GM18858 (cell line): Measurements from ENCODE around the gene C11orf24.

Experiments used
- ATAC-seq: cut with Tn5 transposase; IDR thresholded peaks from one replicate; pipeline ENCODE4 v1.9.1; 2021; ENCODE audit not compliant: unreplicated experiment

C11orf24 gene

DNA sequence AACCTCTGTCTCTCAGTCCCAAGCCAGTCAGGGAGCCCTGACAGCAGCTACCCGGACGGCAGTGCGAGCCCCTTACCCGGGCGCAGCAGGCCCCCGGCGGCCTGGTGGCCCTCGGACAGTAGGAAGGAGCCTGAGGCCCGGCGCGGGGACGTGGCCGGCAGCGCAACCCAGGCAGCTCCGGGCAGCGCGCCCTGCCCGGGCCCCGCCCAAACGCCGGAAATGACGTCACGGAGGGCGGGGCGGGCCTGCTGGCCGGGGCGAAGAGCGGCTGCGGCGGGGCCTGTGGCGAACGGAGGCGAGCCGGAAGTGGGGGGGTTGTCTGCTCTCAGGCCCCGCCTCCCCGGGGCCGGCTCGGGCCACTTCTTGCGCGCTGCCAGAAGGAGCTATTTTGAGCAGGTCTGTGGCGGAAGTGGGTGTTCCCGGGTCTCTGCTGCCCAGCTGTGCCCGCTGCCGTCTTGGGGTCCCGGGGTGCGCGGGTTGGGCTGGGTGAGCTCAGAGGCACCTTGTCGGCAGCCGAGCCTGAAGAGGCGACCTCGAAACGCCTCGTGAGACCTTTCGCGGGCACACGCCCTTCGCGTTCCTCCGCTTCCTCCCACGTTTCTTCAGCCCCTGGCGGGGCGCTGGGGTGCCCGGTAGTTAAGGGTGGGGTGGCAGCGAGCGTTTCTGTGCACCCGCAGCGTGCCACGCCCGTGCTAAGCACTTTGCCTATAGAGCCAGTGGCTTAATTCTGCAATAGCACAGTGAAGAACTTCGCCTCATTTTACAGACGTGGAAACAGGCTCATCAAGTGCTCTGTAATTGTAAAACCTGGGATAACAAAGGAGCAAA lies at the start of gene C11orf24:
Gene C11orf24, minus strand, starts transcription at position 193 of the 828 bp plus-strand sequence. CDS start 8,206 bp downstream, outside the sequence.
- ATAC-seq: peak; percentile 44

DNA sequence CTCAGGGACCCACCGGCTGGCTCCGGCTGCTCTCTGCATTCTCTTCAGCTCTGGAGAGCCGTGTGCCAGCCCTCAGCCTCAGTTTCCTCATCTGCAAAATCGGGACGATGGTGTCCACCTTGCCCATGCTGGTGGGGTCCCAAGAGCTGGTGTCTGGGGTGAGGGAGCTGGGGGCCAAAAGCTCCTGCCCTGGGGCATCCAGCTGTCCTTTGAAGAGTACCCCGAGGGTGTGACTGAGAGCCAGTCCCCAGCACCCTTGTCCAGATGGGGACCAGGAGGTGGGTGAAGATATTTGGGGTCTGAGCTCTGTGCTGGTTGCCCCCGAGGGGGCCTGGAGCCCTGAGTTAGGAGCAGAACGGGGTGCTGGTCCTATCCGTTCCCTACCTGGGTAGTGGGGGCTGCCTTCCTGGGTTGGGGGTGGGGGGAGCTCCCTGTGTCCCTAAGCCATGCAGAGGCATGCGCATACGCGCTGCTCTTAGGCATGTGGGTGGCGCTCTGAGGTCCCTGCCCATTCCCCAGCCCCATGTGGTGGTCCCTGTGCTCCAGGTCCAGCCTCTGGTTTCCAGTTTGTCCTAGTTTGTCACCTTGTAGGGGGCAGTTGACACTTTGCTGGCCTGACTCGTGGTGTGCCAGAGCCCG lies 45.5 kb upstream of the C11orf24 start:
- ATAC-seq: no peak

DNA sequence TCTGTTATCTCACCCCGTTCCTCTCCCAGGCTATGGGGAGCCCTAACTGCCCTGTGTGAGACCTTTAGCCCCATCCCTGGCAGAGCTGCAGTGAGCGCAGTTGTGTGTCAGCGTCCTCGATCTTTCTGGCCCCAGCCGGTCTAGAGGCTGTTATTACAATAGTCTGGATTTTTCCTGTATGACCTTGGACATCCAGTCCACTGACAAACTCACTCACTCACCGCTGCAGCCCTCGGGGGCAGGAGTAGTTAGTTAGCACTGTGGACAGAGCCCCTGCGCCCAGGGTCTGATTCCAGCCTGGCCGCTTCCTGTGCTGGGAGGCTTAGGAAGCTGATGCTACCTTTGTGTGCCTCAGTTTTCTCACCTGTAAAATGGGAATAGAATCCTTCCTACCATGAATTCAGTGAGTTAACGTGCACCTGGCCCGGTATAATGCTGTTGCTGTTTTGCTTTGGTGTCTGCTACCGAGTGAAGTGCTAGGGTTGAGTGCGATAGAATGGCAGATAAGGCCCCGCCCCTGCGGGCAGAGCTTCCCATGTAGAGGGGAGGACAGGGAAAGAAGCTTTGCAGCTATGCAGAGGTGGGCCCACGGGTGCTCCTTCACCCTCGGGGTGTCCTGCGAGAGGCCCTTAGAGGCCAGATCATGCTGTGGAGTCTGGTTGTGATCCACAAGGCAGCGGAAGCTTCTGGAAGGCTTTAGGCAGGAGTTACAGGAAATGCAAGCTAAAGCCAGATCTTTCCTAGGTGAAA lies 43.6 kb upstream of the C11orf24 start:
- no peak for ATAC-seq

DNA sequence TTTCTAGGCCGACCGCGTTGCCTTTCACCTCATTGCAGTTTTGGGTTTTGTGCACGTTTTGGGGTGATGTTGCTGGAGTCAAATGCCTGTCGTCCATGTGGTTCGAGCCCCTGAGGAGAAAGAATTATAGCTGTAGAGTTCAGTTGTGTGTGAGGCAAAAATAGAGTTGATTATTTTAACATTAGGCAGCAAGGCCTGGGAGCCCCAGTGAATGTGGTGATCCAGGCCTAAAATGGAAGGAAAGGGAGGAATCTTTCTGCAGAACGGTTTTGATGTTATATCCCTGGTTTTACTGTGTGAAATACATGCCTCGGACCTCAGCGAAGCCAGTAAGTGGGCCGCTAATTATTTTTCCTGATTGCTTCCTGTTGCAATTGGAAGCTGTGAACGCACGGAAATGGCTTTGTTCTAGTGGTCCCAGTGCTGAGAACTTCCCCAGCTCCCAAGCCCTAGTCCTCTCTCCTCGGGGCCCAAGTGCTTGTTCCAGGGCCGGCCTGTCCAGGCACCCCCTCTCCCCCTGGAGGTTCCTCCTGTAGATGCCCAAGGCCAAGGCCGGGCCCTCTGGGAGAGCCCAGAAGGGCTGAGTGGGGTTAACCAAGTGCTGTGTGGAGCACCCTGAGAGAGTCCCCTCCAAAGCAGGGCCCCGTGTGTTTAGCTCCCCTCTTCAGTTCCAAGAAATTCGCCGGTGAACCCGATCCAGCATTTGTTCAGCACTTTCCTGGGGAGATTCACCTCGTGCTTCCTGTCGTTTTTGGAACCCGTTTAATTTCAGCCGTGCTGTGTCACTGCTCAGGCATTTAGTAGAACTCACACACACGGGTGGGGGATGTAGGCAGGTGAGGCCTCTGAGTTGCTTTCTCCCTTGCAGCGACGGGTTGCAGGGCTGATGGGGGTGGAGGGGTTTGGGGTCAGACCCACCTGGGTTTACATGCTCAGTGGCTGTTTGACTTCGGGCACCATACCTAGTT lies 42.7 kb upstream of the C11orf24 start:
- ATAC-seq: no peak

DNA sequence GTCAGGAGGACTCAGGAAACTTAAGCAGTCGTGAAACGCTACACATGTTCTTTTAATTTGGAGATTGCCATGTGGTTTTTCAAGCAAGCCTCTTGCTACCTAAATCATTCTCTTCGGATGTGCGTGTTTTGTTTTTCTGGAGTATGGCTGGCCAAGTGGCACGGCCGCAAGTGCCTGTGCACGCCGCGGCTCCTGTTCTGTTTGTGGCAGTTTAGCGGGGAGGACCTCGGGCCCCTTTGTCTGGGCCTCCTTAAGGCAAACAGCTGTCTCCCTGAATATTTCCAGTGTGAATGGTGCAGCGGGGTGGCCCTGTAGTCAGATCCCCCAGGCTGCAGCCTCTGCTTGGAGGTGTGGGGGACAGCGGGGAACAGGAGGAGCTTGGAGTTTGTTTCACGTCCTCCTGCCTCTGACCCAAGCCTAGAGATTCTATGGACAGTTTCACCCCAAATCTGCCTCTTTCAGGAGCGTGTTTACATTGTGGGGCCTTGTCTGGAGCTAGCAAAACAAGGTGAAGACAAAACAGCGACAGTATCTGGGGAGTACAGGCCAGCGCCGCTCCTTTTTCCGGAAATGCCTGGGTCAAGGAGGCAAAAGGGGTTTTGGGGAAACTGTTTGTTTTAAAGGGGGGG lies 41.9 kb upstream of the C11orf24 start:
- no peak for ATAC-seq

DNA sequence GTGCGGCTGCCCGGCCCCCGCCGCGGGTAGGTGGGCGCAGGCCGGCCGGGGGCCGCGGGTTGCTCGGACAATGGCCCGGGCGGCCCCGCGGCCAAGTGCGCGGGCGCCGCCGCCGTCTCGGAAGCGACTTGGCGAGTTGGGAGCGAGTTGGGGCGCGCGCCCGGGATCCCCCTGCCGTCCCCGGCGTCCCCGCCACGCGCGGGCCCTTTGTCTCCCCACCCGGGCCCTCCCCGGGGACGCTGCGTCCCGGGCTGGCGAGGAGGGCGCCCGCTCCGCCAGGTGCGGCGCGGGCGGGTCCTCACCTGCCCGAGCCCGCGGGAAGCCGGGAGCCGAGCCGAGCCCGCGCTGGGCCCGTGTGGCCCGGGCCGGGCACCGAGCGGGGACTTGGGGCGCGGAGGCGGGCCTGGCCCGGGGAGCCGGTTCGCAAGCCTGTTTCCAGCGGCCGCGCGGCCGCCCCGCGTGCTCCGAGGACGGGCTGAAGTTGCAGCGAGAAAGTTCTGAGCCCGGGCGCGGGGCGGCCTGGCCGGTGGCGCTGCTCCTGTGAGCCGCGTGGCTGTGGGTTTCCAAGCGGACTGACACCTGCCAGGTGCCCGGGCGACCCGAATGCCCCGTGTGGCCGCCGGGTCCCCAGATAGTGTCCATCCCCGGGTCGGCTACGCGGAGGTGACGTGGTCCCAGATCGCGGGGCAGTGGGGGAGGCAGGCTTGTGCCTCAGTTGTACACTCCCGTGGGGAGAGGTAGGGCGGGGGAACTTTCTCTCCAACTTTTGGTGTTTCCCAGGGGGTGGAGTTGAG lies 41.2 kb upstream of the C11orf24 start:
- no peak for ATAC-seq

DNA sequence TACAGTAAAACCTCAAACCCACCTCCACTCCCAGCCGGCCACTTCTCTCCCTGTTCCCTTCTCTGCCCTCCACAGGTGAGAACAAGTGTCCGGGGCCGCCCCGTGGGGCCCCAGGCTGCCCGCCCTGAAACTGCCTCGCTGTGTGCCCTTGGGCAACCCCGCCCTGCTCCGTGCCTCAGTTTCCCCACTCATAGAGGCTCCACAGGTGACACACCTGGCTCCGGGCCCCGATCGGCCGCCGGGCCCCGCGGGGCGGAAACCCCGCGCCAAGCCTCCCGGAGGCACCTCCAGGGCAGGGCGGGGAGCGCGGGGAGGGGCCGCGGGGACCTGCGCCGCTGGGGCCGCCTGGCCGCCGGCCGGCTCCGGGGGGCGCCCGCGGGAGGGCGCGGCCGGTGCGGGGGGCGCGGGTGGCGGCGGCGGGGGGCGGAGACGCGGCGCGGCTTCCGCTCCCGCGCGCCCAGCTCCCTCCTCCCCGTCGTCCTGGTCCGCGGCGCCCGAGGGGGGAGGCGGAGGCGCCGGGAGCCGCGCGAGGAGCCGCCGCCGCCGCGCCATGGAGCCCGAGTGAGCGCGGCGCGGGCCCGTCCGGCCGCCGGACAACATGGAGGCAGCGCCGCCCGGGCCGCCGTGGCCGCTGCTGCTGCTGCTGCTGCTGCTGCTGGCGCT lies 40.5 kb upstream of the C11orf24 start, which contains the start of gene LRP5:
Gene LRP5, plus strand, starts transcription at position 475 of the 663 bp plus-strand sequence. Its CDS starts 124 bp downstream, at position 599.
- ATAC-seq: no peak

DNA sequence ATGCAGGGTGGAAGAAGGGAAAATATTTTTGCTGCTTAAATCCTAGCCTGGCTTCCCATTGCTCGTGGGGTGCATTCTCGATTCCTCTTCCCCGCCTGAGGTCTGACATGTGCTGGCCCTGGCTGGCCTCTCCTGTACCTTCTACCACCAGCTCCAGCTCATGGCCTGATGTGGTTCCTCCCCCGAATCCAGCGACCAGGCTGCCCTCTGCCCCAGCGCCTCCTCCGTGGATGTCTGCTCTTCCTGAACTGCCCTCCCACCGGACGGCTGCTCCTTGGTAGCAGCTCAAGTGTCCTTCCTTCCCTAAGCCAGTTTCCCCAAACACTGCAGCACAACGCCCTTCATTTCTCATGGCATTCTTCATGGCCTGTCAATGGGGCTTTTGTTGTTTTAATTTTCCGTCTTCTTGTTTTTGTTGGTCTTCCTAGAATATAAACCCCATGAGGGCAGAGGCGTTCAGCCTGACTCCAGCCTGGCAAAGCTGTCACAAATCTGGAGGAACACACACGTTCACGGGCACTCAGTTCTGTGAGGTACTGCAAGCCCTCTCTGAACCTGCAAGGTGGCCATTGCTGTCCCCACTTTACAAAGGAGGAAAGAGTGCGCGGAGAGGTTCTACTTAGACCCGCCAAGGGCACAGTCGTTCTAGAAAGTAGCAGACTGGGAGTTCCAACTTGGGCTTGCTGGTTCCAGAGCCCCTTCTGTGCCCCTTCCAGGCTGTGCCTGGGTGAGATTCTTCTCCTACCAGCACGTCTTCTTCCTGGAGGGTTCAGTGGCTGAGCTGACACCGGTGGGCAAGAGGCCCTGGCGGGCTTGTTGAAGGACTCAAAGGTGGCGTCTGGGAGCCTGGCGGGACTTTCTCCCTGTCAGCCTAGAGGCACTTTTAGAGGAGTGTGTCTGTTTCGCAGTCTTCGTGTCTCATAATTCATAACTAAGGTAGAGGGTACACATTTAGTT lies 39.7 kb upstream of the C11orf24 start:
- no peak for ATAC-seq

DNA sequence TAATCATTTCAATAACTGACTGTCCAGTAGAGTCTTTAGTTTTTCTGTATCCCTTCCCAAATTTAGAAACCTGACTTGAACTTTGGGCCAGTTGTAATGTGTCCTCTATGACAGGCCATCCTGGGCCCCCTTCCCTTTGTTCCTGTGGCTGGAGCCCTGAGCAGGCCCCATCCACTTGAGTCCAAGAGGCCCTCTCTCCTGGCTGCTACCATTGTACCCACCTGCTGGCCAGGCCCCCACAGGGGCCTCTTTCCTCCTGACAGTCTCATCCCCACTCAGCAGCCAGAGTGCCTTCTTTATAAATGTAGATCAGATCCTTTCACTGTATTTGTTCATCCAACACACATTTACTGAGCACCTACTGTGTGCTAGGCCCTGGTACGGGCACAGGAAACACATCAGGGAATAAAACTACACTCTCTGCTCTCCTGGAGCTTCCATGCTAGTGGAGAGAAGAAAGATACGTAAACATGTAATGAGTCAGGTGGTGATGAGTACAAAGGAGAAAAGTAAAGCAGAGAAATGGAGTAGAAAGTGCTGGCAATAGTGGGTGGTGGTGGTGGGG lies 37.9 kb upstream of the C11orf24 start:
- ATAC-seq: no peak

DNA sequence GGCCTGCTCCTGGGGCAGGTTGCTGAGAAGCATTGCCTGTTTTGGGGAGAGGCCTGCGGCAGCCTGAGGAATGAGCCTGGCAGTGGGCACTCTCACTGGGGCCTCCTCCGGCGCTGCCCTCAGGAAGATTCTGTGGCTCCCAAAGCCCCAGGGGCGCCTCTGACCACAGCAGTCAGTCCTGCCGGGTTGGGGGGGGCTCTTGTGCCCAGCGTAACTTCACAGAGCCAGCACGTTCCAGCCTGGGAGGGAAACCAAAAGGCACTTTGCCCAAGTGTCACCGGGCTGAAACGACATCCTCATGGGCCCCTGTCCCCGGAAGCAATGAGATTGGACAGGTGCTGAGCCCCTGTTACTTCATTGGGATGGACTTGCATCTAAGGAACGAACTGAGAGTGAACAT lies 36.3 kb upstream of the C11orf24 start:
- ATAC-seq: no peak

DNA sequence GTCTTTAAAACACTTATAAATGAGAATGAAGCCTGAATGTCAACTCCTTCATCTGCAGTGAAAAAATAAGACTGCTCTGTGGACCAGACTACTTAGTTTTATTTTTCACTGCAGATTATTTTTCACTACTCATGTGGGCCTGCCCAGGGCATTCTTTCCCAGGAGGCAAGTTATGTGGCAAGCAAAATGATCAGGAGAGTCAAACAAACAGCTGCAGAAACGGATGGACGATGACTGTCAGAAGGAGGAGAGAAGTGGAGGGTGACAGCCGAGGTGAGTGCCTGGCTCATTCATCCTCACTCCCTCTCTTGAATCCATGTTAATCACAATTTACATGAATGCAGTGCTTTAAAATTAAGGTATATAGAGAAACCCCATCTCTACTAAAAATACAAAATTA lies 34.9 kb upstream of the C11orf24 start:
- no peak for ATAC-seq

DNA sequence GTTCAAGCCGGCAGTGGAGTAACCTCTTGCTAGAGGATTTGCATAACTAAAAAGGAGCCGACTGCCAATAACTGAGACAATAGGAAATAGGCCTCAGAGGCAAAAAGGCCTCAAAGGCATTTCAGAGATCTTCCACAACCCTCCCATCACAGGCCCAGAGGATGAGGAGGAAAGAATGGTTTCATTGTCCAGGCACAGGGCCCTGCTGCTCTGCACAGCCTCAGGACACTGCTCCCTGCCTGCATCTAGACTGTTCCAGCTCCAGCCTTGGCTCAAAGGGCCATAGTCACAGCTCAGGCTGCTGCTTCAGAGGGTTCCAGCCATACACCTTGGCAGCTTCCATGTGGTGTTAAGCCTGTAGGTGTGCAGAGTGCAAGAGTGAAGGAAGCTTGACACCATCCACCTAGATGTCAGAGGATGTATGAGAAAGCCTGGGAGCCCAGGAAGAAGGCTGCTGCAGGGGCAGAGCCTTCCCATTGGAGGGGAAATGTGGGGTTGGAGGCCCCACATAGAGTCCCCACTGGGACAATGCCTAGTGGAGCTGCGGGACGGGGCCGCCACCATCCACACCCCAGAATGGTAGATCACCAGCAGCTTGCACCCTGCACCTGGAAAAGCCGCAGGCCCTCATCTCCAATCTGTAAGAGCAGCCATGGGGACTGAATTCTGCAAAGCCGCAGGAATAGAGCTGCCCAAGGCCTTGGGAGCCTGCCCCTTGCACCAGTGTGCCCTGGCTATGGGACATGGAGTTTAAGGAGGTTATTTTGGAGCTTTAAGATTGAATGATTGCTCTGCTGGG lies 32.4 kb upstream of the C11orf24 start:
- no peak for ATAC-seq

DNA sequence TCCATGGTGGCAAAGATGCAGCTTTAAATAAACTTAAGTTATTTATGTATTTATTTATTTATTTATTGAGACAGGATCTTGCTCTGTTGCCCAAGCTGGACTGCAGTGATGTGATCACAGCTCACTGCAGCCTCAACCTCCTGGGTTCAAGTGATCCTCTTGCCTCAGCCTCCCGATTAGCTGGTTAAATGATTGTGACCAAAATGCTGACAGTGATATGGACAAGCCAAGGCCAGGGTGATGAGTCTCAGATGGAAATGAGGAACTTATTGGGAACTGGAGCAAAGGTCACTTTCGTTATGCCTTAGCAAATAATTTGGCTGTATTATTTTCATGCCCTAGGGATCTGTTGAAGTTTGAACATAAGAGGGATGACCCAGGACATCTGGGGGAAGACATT lies 31.3 kb upstream of the C11orf24 start:
- ATAC-seq: no peak

DNA sequence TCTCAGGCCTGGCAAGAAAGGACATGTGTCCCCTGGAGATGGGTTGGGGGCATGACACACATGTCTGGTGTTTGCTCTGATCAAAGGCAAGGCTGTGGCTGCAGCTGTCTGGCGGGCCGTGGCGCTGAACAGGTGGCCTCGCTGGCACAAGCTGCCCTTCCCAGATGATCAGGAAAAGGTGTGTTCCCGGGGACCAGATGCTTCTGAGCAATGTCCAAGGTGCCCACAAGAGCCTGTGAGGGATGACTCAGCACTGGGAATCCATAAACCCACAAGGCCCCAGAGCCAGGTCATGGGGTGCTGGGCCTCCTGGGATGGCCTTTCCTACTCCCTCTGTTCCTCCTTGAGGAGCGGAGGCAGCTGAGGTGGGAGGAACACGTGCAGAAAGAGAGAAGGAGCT lies 30.9 kb upstream of the C11orf24 start:
- no peak for ATAC-seq

DNA sequence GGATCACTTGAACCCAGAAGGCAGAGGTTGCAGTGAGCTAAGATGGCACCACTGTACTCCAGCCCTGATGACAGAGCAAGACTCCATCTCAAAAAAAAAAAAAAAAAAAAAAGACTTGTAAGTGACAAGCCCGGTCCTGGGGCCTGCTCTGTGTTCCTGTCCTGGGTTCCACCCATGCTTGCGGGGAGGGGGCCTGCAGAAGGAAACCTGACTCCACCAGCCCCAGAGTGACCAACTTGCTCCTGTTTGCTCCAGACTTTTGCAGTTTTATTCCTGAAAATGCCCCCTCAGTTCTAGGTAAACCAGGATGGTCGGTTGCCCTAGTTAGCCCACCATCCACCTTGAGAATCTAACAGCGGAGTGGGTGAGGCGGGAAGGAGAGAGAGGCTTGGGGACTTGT lies 30.5 kb upstream of the C11orf24 start:
- ATAC-seq: no peak

DNA sequence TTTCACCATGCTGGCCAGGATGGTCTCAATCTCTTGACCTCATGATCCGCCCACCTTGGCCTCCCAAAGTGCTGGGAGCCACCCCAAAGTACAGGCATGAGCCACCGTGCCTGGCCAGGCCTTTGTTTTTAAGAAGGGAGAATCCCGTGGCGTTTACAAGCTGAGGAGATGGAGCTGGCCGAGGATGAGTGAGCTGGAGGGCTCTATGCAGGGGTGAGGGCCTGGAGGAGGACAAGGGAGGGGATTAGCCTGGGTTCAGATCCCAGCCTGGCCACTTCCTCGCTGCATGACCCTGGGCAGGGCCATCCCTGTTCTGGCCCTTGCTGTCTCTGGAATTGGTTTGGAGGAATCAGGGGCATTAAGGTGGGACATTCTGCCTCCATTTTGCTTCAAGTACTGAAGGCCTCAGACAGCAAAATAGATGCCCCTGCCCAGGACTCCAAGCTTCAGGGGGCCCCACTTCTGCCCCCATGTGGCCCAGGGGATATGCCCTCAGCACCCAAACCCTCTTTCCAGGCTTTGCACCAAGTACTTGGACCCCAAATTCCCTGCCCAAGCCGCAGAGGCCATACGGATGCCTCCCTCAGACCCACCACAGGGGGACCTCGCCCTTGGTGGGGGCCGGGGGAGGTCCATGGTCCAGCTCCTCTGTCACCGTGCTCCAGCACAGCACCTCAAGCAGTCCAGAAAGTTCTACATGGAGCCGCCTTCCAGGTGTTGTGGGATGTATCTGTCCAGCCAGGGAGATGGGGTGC lies 28.5 kb upstream of the C11orf24 start:
- ATAC-seq: no peak
